ENCODE results near the gene GAK.
A peak's percentile ranks its signal among the peaks of the same experiment; 100 is the strongest.

GAK gene

GRCh38 chr4:887034-887763, 44.9 kb downstream of the GAK start:
- DNase-seq (ENCODE audit: low read depth): no peak

GRCh38 chr4:886244-886643, 45.9 kb downstream of the GAK start:
- no peak for DNase-seq (ENCODE audit: low read depth)

- no peak for DNase-seq (ENCODE audit: low read depth)
Observed at GRCh38 chr4:885353-885752, 46.8 kb downstream of the GAK start.

GRCh38 chr4:884896-885295, 47.2 kb downstream of the GAK start:
- no peak for DNase-seq (ENCODE audit: low read depth)

GRCh38 chr4:884259-884658, 47.9 kb downstream of the GAK start:
- no peak for DNase-seq (ENCODE audit: low read depth)

GRCh38 chr4:883377-884095, 48.6 kb downstream of the GAK start:
- no peak for DNase-seq (ENCODE audit: low read depth)

- DNase-seq (ENCODE audit: low read depth): no peak
Observed at GRCh38 chr4:882646-883045, 49.5 kb downstream of the GAK start.

- DNase-seq (ENCODE audit: low read depth): no peak
Observed at GRCh38 chr4:881709-882108, 50.4 kb downstream of the GAK start.

GRCh38 chr4:880684-881405, 51.3 kb downstream of the GAK start:
- DNase-seq (ENCODE audit: low read depth): no peak

- peak; percentile 11 for DNase-seq (ENCODE audit: low read depth)
Observed at GRCh38 chr4:879729-880077, 52.4 kb downstream of the GAK start.

GRCh38 chr4:878796-879728, 53.1 kb downstream of the GAK start:
- DNase-seq (ENCODE audit: low read depth): no peak

GRCh38 chr4:877502-877901, 54.6 kb downstream of the GAK start:
- no peak for DNase-seq (ENCODE audit: low read depth)

GRCh38 chr4:876780-877179, 55.3 kb downstream of the GAK start:
- no peak for DNase-seq (ENCODE audit: low read depth)

- DNase-seq (ENCODE audit: low read depth): no peak
Observed at GRCh38 chr4:875818-876423, 56.2 kb downstream of the GAK start.

- no peak for DNase-seq (ENCODE audit: low read depth)
Observed at GRCh38 chr4:874971-875817, 56.9 kb downstream of the GAK start.

- no peak for DNase-seq (ENCODE audit: low read depth)
Observed at GRCh38 chr4:874056-874455, 58.1 kb downstream of the GAK start.

- no peak for DNase-seq (ENCODE audit: low read depth)
Observed at GRCh38 chr4:872241-872981, 59.7 kb downstream of the GAK start.

- DNase-seq (ENCODE audit: low read depth): no peak
Observed at GRCh38 chr4:871484-871883, 60.6 kb downstream of the GAK start.

- DNase-seq (ENCODE audit: low read depth): no peak
Observed at GRCh38 chr4:870951-871350, 61.2 kb downstream of the GAK start.

GRCh38 chr4:869776-870175, 62.3 kb downstream of the GAK start:
- DNase-seq (ENCODE audit: low read depth): no peak

Data from stimulated activated CD8-positive, alpha-beta memory T cell treated with anti-CD3 and anti-CD28 coated beads, Interleukin-12 subunit alpha, Interleukin-12 subunit beta, amount 100 ng/mL, for 1 hour (primary cell).